ENCODE data around the gene OR5L1.

Gene OR5L1

GRCh38 chr11:55811067-55811466 lies at the start of gene OR5L1:
Gene OR5L1, plus strand, starts transcription at chr11:55811367. Its CDS starts 100 bp downstream, at chr11:55811467.
- DNase-seq (ENCODE audit: low read depth in 2 of 2), result no peak

GRCh38 chr11:55773138-55773537 lies 38.0 kb upstream of the OR5L1 start, which contains the start of gene OR5D13:
Gene OR5D13, plus strand, starts transcription at chr11:55773438. Its CDS starts 0 bp downstream, at chr11:55773438.
- no peak for DNase-seq (ENCODE audit: low read depth in 2 of 2)

DNA sequence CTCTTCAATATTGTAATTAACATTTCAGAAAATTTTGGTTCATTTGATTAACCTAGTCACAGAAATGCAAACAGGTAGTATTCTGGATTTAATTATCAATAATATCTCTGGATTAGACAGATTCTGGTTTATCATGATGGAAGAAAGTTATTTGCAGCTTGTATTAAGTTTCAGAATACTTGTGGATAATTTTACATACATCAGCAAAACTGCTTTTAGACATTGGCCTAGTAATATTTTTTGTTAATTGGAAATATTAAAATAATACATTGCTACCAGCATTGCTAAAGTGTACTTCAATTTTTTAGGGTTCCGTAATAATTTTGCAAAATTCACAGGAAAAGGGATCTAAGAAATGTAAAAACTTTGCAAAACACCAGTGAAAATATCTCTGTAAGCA lies 19.6 kb upstream of the OR5L1 start:
- DNase-seq (ENCODE audit: low read depth in 2 of 2), result no peak

- DNase-seq (ENCODE audit: low read depth in 2 of 2), result no peak
Observed at GRCh38 chr11:55793321-55793720, 17.8 kb upstream of the OR5L1 start.

DNA sequence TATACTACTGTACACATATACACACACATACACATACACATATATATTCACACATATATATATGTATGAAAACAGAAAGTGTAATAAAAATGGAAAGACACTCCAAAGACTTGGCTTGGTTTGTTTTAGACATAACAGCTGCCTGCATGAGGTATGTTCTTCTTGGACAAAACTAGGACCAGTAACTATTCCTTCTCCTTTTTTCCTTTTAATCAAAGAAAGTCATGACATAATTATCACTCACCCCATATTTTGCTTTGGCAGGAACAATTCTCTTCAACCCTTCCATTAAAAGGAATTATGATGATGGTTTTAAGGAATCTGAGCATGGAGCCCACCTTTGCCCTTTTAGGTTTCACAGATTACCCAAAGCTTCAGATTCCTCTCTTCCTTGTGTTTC lies 15.9 kb upstream of the OR5L1 start, which contains the start of gene OR5D14:
TSS of gene OR5D14 (plus strand) at position 301 of the 400 bp plus-strand sequence. CDS start at position 301, 0 bp downstream.
- no peak for DNase-seq (ENCODE audit: low read depth in 2 of 2)

- no peak for DNase-seq (ENCODE audit: low read depth in 2 of 2)
Observed at GRCh38 chr11:55806248-55806647, 4.9 kb upstream of the OR5L1 start.

DNA sequence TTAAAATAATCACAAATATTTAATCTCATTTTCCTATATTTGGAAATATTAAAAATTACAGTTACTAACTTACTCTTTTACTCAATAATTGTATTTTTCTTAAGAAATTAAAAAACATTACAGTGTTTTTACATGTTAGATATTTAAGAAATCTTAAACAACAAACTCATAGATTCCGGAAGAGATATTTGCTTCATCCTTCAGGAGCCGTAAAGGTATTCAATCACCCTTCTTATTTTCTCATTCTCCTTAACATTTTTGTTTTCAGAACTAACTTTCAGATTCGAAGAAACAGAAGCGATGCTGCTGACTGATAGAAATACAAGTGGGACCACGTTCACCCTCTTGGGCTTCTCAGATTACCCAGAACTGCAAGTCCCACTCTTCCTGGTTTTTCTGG lies 8.2 kb downstream of the OR5L1 start, which contains the start of gene OR5D18:
TSS of gene OR5D18 (plus strand) at position 301 of the 400 bp plus-strand sequence. CDS start at position 301, 0 bp downstream.
- DNase-seq (ENCODE audit: low read depth in 2 of 2), result no peak

DNA sequence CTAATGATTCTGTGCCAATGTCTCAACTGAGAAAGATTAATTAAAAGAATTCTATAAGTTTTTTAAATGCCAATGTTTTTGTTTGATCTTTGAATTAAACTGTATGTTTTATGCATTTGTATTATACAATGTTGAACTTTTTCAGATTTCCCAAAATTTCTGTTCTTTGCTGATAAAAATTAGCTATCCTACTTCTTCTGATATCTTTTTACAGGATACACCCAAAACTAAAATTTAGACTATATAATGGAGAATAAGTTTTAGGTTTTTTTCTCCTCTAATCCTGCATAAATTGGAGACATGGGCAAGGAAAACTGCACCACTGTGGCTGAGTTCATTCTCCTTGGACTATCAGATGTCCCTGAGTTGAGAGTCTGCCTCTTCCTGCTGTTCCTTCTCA lies 15.8 kb downstream of the OR5L1 start, which contains the start of gene OR5L2:
TSS of gene OR5L2 (plus strand) at position 301 of the 400 bp plus-strand sequence. CDS start at position 301, 0 bp downstream.
- DNase-seq (ENCODE audit: low read depth in 2 of 2), result no peak

GRCh38 chr11:55838452-55838851 lies 27.3 kb downstream of the OR5L1 start, which contains the start of gene OR5D16:
Gene OR5D16, plus strand, starts transcription at chr11:55838752. Its CDS starts 0 bp downstream, at chr11:55838752.
- DNase-seq (ENCODE audit: low read depth in 2 of 2), result no peak

DNA sequence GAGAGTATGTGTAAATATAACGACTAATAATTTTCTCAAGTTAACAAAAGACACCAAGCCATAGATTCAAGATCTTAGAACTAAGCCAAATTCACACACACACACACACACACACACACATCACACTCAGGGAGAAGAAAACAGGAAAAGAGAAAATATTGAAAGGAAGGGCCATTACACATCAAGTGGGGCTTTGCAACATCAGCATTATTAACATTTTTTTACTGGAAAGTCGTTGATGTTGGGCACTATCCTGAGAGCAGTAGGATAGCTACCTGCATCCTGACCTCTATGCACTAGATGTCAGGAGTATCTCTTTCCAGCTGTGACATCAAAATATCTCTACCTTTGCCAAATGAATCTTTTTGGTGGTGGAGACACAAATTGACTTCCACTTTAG lies 36.3 kb downstream of the OR5L1 start:
- no peak for DNase-seq (ENCODE audit: low read depth in 2 of 2)

DNA sequence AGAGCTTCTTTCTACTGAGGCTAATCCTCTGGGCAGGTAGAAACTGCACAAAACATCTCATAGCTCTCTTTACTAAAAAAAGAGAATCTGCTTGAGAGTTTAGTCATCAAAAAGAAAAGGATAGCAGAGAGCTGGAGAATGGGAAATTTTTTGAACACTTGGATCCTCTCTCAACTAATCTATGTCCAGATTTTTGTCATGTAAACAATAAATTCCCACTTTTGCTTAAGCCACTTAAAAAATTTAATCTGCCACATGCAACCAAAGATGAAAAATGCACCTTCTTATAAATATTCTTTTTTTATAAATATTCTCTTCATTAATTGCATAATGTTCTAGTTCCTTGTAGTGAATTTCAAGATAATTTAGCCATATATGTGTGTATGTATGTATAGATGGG lies 37.9 kb downstream of the OR5L1 start:
- DNase-seq (ENCODE audit: low read depth in 2 of 2), result no peak

DNA sequence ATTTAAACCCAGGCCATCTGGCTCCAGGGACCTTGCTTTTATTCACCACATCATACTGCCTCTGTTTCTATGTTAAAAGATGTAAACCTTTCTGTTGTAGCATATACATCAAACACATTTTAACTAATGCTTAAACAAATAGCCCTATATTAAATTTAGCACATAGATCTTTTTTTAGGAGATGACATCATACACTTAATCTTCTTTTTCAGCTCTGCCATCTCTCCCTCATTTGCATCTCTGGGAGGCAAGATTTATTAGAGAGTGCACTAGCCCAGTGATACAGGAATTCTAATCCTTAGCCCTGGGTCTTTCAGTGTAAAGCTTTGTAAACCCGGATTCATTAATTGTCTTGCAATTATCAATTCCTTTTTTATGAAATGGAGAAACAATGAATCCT lies 41.0 kb downstream of the OR5L1 start:
- DNase-seq (ENCODE audit: low read depth in 2 of 2), result no peak

GRCh38 chr11:55854704-55855103 lies 43.5 kb downstream of the OR5L1 start:
- DNase-seq (ENCODE audit: low read depth in 2 of 2), result no peak
